ENCODE measurements around the gene THSD7A. TPM values are rescaled to one million over a fixed set of nuclear protein-coding genes. Genes with fewer than 3 reads are reported as not detected.

The THSD7A gene
- polyA plus RNA-seq, 1 experiment = 0.06 TPM

GRCh38 chr7:11613292-11613930, 218.6 kb downstream of the THSD7A start:
- no peak overlapping the region for H3K4me3 ChIP-seq (ENCODE audit: low read depth, low read length)
- CTCF ChIA-PET = no interaction called here
- no peak for TF ChIP-seq CTCF (IDR thresholded peaks at IDR 0.05; ENCODE audit: low read depth, low read length)

GRCh38 chr7:11612737-11613136, 219.3 kb downstream of the THSD7A start:
- Histone ChIP-seq H3K4me3 (ENCODE audit: low read depth, low read length) (no peak overlapping the region), H3K27ac (ENCODE audit: low read depth, low read length) (no peak overlapping the region), H3K27me3 (ENCODE audit: control insufficient read depth, insufficient read depth, low read length) (no peaks in the 10 kb centered on the region), H3K9me3 (ENCODE audit: control insufficient read depth, insufficient read depth, low read length) (no peaks in the 10 kb centered on the region)
- DNase-seq (ENCODE audit: low read depth, low spot score) = no peak
- POLR2A ChIA-PET = no interaction called here
- CTCF ChIA-PET = no interaction called here
- no peak for TF ChIP-seq CTCF (IDR thresholded peaks at IDR 0.05; ENCODE audit: low read depth, low read length)

More at GRCh38 chr7:11613292-11613930, 218.6 kb downstream of the THSD7A start:
- POLR2A ChIA-PET = no interaction called here
- Histone ChIP-seq H3K27me3 (ENCODE audit: control insufficient read depth, insufficient read depth, low read length) (no peaks in the 10 kb centered on the region), H3K9me3 (ENCODE audit: control insufficient read depth, insufficient read depth, low read length) (no peaks in the 10 kb centered on the region), H3K27ac (ENCODE audit: low read depth, low read length) (no peak overlapping the region)
- DNase-seq (ENCODE audit: low read depth, low spot score) = no peak

GRCh38 chr7:11609096-11609670, 222.8 kb downstream of the THSD7A start:
- no peaks in the 10 kb centered on the region for H3K9me3 ChIP-seq (ENCODE audit: control insufficient read depth, insufficient read depth, low read length)
- CTCF ChIA-PET = no interaction called here
- no peak overlapping the region for H3K4me3 ChIP-seq (ENCODE audit: low read depth, low read length)
- no peak overlapping the region for H3K27ac ChIP-seq (ENCODE audit: low read depth, low read length)
- TF ChIP-seq CTCF (IDR thresholded peaks at IDR 0.05; ENCODE audit: low read depth, low read length) = no peak
- no peak for DNase-seq (ENCODE audit: low read depth, low spot score)
- H3K27me3 ChIP-seq (ENCODE audit: control insufficient read depth, insufficient read depth, low read length) = no peaks in the 10 kb centered on the region
- POLR2A ChIA-PET = no interaction called here

- DNase-seq (ENCODE audit: low read depth, low spot score) = no peak
- CTCF ChIA-PET = no interaction called here
- H3K27me3 ChIP-seq (ENCODE audit: control insufficient read depth, insufficient read depth, low read length) = no peaks in the 10 kb centered on the region
- H3K4me3 ChIP-seq (ENCODE audit: low read depth, low read length) = no peak overlapping the region
- H3K9me3 ChIP-seq (ENCODE audit: control insufficient read depth, insufficient read depth, low read length) = no peaks in the 10 kb centered on the region
- POLR2A ChIA-PET = no interaction called here
- TF ChIP-seq CTCF (IDR thresholded peaks at IDR 0.05; ENCODE audit: low read depth, low read length) = no peak
- no peak overlapping the region for H3K27ac ChIP-seq (ENCODE audit: low read depth, low read length)
Observed at GRCh38 chr7:11607686-11608085, 224.3 kb downstream of the THSD7A start.

GRCh38 chr7:11605749-11606148, 226.2 kb downstream of the THSD7A start:
- Histone ChIP-seq H3K4me3 (ENCODE audit: low read depth, low read length) (no peak overlapping the region), H3K27me3 (ENCODE audit: control insufficient read depth, insufficient read depth, low read length) (no peaks in the 10 kb centered on the region), H3K9me3 (ENCODE audit: control insufficient read depth, insufficient read depth, low read length) (no peaks in the 10 kb centered on the region), H3K27ac (ENCODE audit: low read depth, low read length) (no peak overlapping the region)
- ChIA-PET CTCF (no interaction called here), POLR2A (no interaction called here)
- no peak for TF ChIP-seq CTCF (IDR thresholded peaks at IDR 0.05; ENCODE audit: low read depth, low read length)
- DNase-seq (ENCODE audit: low read depth, low spot score) = no peak
